Common myeloid progenitor, CD34-positive (primary cell): Measurements from ENCODE around the gene HOXC11.

Experiments used
- CTCF ChIA-PET: fragments of 350-600 bp; sonication (Branson Sonifier 250); formaldehyde crosslinking; loops from one replicate; lab custom pipeline; 2021; ENCODE audit warnings: antibody characterized with exemption; lab: Charles Lee
- POLR2A ChIA-PET: fragments of 350-600 bp; sonication (Branson Sonifier 250); formaldehyde crosslinking; loops from one replicate; lab custom pipeline; 2021; ENCODE audit warnings: antibody characterized with exemption; lab: Charles Lee
- DNase-seq, 3 donors: peaks; one replicate each; pipeline versions ENCODE4 v3.0.0 to v3.0.0-alpha.2; 2013
- H3K27ac ChIP-seq, 2 experiments: 1 replicate in 1 of 2; 2 replicates in 1 of 2; pipeline ENCODE4 v1.7.0; 2013; ENCODE audit warnings: inconsistent platforms in 2 of 2, low read length in 2 of 2, mild to moderate bottlenecking in 2 of 2, low read depth in 1 of 2, moderate library complexity in 1 of 2; ENCODE audit not compliant: severe bottlenecking in 2 of 2, insufficient read depth in 1 of 2, poor library complexity in 1 of 2
- H3K27me3 ChIP-seq, 5 experiments: replicated peaks in 2 of 5; 1 replicate in 3 of 5; 2 replicates in 2 of 5; pipeline versions ENCODE4 v1.6.1 to v1.7.0; 2013; ENCODE audit warnings: low read length in 4 of 5, mild to moderate bottlenecking in 2 of 5, moderate library complexity in 2 of 5, inconsistent platforms in 1 of 5; ENCODE audit not compliant: insufficient read depth in 5 of 5, control insufficient read depth in 4 of 5
- H3K36me3 ChIP-seq, 4 experiments: 1 replicate in 2 of 4; 2 replicates in 2 of 4; pipeline versions ENCODE4 v1.6.1 to v1.7.0; 2013; ENCODE audit warnings: low read length in 3 of 4, control low read depth in 1 of 4, mild to moderate bottlenecking in 1 of 4; ENCODE audit not compliant: control insufficient read depth in 4 of 4, insufficient read depth in 4 of 4
- H3K4me1 ChIP-seq, 4 experiments: 1 replicate in 3 of 4; 2 replicates in 1 of 4; pipeline versions ENCODE4 v1.6.1 to v1.7.1; 2013; ENCODE audit warnings: low read length in 3 of 4, mild to moderate bottlenecking in 3 of 4, control low read depth in 1 of 4, inconsistent platforms in 1 of 4, moderate library complexity in 1 of 4; ENCODE audit not compliant: control insufficient read depth in 4 of 4, insufficient read depth in 4 of 4; ENCODE audit errors: control extremely low read depth in 1 of 4
- H3K4me3 ChIP-seq, 7 experiments: 1 replicate in 4 of 7; 2 replicates in 3 of 7; pipeline versions ENCODE4 v1.5.1 to v1.7.0; 2013; ENCODE audit warnings: mild to moderate bottlenecking in 7 of 7, low read length in 6 of 7, moderate library complexity in 6 of 7, inconsistent platforms in 2 of 7, low read depth in 2 of 7, control low read depth in 1 of 7; ENCODE audit not compliant: insufficient read depth in 4 of 7, control insufficient read depth in 1 of 7; ENCODE audit errors: extremely low read depth in 1 of 7
- H3K9me3 ChIP-seq, 5 experiments: 1 replicate in 4 of 5; 2 replicates in 1 of 5; pipeline versions ENCODE4 v1.6.1 to v1.7.1; 2013; ENCODE audit warnings: low read length in 4 of 5, mild to moderate bottlenecking in 2 of 5, inconsistent platforms in 1 of 5, low read depth in 1 of 5, moderate library complexity in 1 of 5; ENCODE audit not compliant: control insufficient read depth in 4 of 5, insufficient read depth in 2 of 5; ENCODE audit errors: control extremely low read depth in 1 of 5
- WGBS: methylation state at CpG from one replicate; pipeline ENCODE4 v1.1.5; 2013; ENCODE audit not compliant: insufficient coverage; 5-methylcytosine and 5-hydroxymethylcytosine counted together

Gene HOXC11

DNA sequence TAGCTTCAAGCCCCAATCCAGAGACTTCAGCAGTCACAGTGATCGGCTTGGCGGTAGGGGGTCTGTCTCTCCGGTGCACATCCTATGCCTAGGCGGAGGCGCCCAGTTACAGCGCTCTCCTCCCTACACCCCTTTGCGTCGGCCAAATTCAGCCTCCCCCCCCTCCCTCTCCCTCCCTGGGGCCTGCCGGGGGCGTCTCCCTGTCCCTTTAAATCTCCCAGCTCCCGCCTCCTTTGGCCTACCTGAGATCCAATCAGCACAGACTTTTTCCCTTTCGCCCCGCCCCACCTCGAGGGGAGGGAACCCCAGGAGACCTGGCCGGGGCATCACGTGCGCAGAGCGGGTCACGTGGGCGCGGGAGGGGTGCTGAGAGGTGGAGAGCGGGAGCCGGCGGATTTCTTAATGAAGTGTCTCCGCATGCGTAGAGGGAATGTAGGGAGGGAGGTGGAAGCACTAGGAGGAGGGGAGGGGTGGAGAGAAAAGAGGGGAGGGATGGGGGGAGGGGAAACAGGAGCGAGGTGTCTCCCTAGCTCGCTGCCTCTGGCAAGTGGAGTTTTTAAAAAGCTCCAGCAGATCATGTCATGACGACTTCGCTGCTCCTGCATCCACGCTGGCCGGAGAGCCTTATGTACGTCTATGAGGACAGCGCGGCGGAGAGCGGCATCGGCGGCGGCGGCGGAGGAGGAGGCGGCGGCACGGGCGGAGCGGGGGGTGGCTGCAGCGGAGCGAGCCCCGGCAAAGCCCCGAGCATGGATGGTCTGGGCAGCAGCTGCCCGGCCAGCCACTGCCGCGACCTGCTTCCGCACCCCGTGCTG is 34.4 kb upstream of the HOXC11 start, which contains the start of gene HOXC13:
Gene HOXC13, plus strand, starts transcription at position 506 of the 815 bp plus-strand sequence. Its CDS starts 76 bp downstream, at position 582.
- Histone ChIP-seq H3K27me3 (peaks cover 36 to 99% (median 74%) of the 10 kb centered on the region in 5 experiments), H3K9me3 (peaks cover 0 to 4% (median 0%) of the 10 kb centered on the region in 5 experiments), H3K4me3 (no peak within 1 kb of the TSS), H3K36me3 (no peaks in the 10 kb centered on the region), H3K4me1 (peaks cover 0 to 3% (median 0%) of the 10 kb centered on the region in 4 experiments), H3K27ac (no peak within 1 kb of the TSS)
- 9% methylated on average over 26 of the region's 56 CpGs for WGBS
- POLR2A ChIA-PET: no interaction called here
- peak; percentile 43 to 65 (median 54) for DNase-seq
- CTCF ChIA-PET: interaction anchor here (1.0 kb wide), 1 partner anchor 24 kb away, joined by 3 read pairs; no protein-coding TSS in a partner anchor

- no peak overlapping the region for H3K4me3 ChIP-seq
- no peak for DNase-seq
- CTCF ChIA-PET: interaction anchor here (1.0 kb wide), 1 partner anchor 23 kb away, joined by 3 read pairs; no protein-coding TSS in a partner anchor
These were observed 33.5 kb upstream of the HOXC11 start for GRCh38 chr12:53939141-53940108.

GRCh38 chr12:53940443-53941014 is 32.4 kb upstream of the HOXC11 start:
- Histone ChIP-seq H3K36me3 (no peaks in the 10 kb centered on the region), H3K27me3 (peaks cover 35 to 99% (median 77%) of the 10 kb centered on the region in 5 experiments), H3K9me3 (peaks cover 0 to 6% (median 1%) of the 10 kb centered on the region in 5 experiments), H3K4me3 (no peak overlapping the region), H3K4me1 (peaks cover 0 to 1% (median 0%) of the 10 kb centered on the region in 4 experiments), H3K27ac (no peak overlapping the region)
- CTCF ChIA-PET: interaction anchor here (1.2 to 1.3 kb wide), 3 partner anchors 11 to 267 kb away, joined by 3 to 5 read pairs (median 4); no protein-coding TSS in a partner anchor
- no peak for DNase-seq
- 9% methylated on average over 5 of the region's 9 CpGs for WGBS
- POLR2A ChIA-PET: no interaction called here

More at GRCh38 chr12:53939141-53940108, 33.5 kb upstream of the HOXC11 start:
- H3K4me1 ChIP-seq: peaks cover 0 to 3% (median 0%) of the 10 kb centered on the region in 4 experiments
- peaks cover 0 to 4% (median 1%) of the 10 kb centered on the region in 5 experiments for H3K9me3 ChIP-seq
- peaks cover 42 to 99% (median 75%) of the 10 kb centered on the region in 5 experiments for H3K27me3 ChIP-seq
- 11% methylated on average over 70 of the region's 91 CpGs for WGBS
- no peaks in the 10 kb centered on the region for H3K36me3 ChIP-seq
- POLR2A ChIA-PET: no interaction called here
- H3K27ac ChIP-seq: no peak overlapping the region

GRCh38 chr12:53941187-53941586 is 31.7 kb upstream of the HOXC11 start:
- CTCF ChIA-PET: interaction anchor here (1.2 to 1.3 kb wide), 3 partner anchors 10 to 266 kb away, joined by 3 to 5 read pairs (median 4); no protein-coding TSS in a partner anchor

GRCh38 chr12:53941750-53942149 is 31.2 kb upstream of the HOXC11 start:
- Histone ChIP-seq H3K4me3 (no peak overlapping the region), H3K4me1 (no peaks in the 10 kb centered on the region), H3K27ac (no peak overlapping the region), H3K27me3 (peaks cover 34 to 99% (median 81%) of the 10 kb centered on the region in 5 experiments), H3K36me3 (no peaks in the 10 kb centered on the region), H3K9me3 (peaks cover 0 to 9% (median 1%) of the 10 kb centered on the region in 5 experiments)
- WGBS: no CpG with 5 or more reads among the region's 5 CpGs
- ChIA-PET CTCF (interaction anchor here (1.3 kb wide), 1 partner anchor 265 kb away, joined by 3 read pairs; no protein-coding TSS in a partner anchor), POLR2A (no interaction called here)
- DNase-seq: no peak

More at GRCh38 chr12:53941187-53941586, 31.7 kb upstream of the HOXC11 start:
- peaks cover 38 to 99% (median 77%) of the 10 kb centered on the region in 5 experiments for H3K27me3 ChIP-seq
- POLR2A ChIA-PET: no interaction called here
- peaks cover 0 to 9% (median 1%) of the 10 kb centered on the region in 5 experiments for H3K9me3 ChIP-seq
- H3K27ac ChIP-seq: no peak overlapping the region
- no peaks in the 10 kb centered on the region for H3K36me3 ChIP-seq
- H3K4me1 ChIP-seq: no peaks in the 10 kb centered on the region
- DNase-seq: no peak
- no peak overlapping the region for H3K4me3 ChIP-seq

DNA sequence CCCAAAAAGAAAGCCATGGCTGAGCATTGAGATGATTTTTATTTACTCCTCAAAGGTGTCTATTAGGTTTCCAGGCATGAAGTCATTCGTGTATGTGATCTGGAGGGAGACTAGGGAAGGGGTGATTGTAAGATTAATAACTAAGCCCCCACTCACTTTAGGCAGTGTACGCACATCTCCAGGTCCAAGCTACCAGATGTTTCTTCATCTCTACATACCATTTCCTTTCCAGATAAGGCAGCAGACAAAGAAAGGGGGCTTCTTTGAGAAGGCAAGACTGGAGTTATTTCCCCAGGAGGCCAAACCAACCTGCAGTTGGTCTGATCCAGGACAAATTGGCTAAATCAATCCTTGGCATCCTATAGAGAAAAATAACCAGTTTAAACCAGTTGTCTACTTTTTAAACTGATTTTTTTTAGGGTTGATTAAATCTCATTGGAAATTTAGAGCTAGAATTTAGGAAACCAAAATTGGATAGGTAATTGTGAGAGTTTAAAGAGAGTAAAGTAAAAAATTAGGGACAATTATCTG is 30.4 kb upstream of the HOXC11 start:
- ChIA-PET CTCF (interaction anchor here (0.9 to 1.9 kb wide), 2 partner anchors 8 to 10 kb away, joined by 3 to 7 read pairs; no protein-coding TSS in a partner anchor), POLR2A (no interaction called here)
- no peak overlapping the region for H3K4me3 ChIP-seq

More for the DNA sequence above, 30.4 kb upstream of the HOXC11 start:
- peaks cover 0 to 9% (median 1%) of the 10 kb centered on the region in 5 experiments for H3K9me3 ChIP-seq
- H3K4me1 ChIP-seq: no peaks in the 10 kb centered on the region
- DNase-seq: no peak
- H3K27ac ChIP-seq: no peak overlapping the region
- no peaks in the 10 kb centered on the region for H3K36me3 ChIP-seq
- peaks cover 30 to 99% (median 77%) of the 10 kb centered on the region in 5 experiments for H3K27me3 ChIP-seq
- WGBS: 0% methylated on average over 1 of the region's 2 CpGs
